Activated T-helper 17 cell treated with anti-CD3 and anti-CD28 coated beads, Interleukin-2, amount 50 U/mL, for 72 hours (primary cell): ENCODE data around the gene DENND5B. TPM values are rescaled to one million over a fixed set of nuclear protein-coding genes. Genes with fewer than 3 reads are reported as not detected.
A peak's percentile ranks its signal among the peaks of the same experiment; 100 is the strongest.

ENCODE experiments used
- ATAC-seq: fragments of 150-1000 bp; cut with Tn5 transposase; replicated peaks from 2 replicates; pipeline ENCODE4 v1.10.0; 2021; ENCODE audit warnings: mild to moderate bottlenecking, moderate library complexity
- H3K27ac Mint-ChIP-seq: one replicate; pipeline ENCODE4 v1.8.0; 2022; ENCODE audit warnings: mixed read lengths
- H3K27me3 Mint-ChIP-seq: one replicate; pipeline ENCODE4 v1.8.0; 2022; ENCODE audit warnings: mixed read lengths
- H3K36me3 Mint-ChIP-seq: one replicate; pipeline ENCODE4 v1.8.0; 2022; ENCODE audit warnings: low read depth, mild to moderate bottlenecking, mixed read lengths
- H3K4me1 Mint-ChIP-seq: one replicate; pipeline ENCODE4 v1.8.0; 2022; ENCODE audit warnings: mixed read lengths
- H3K4me3 Mint-ChIP-seq: one replicate; pipeline ENCODE4 v1.8.0; 2022; ENCODE audit warnings: mild to moderate bottlenecking, mixed read lengths
- H3K9me3 Mint-ChIP-seq: one replicate; pipeline ENCODE4 v1.8.0; 2022; ENCODE audit warnings: mixed read lengths
- total RNA-seq, 2 donors: library from RNA; stranded (reverse); gene quantifications; one replicate each; pipeline ENCODE4 v1.2.3, GENCODE V29; 2022

The DENND5B gene
- total RNA-seq, 2 donors from 2014 or later = 0.58 TPM; not detected in 1

- Mint-ChIP-seq H3K36me3 (no peaks in the 10 kb centered on the region), H3K4me3 (no peak overlapping the region), H3K27ac (no peak overlapping the region), H3K27me3 (peaks cover 9% of the 10 kb centered on the region), H3K4me1 (peaks cover 12% of the 10 kb centered on the region), H3K9me3 (no peaks in the 10 kb centered on the region)
- ATAC-seq = no peak
These were observed 224.8 kb downstream of the DENND5B start for GRCh38 chr12:31366104-31366621.

GRCh38 chr12:31363831-31364230 is 227.1 kb downstream of the DENND5B start:
- Mint-ChIP-seq H3K27ac (no peak overlapping the region), H3K36me3 (no peaks in the 10 kb centered on the region), H3K4me1 (peaks cover 12% of the 10 kb centered on the region), H3K4me3 (no peak overlapping the region), H3K9me3 (no peaks in the 10 kb centered on the region), H3K27me3 (peaks cover 6% of the 10 kb centered on the region)
- ATAC-seq = no peak

GRCh38 chr12:31363416-31363809 is 227.5 kb downstream of the DENND5B start:
- Mint-ChIP-seq H3K4me1 (peaks cover 12% of the 10 kb centered on the region), H3K9me3 (no peaks in the 10 kb centered on the region), H3K27me3 (peaks cover 3% of the 10 kb centered on the region), H3K4me3 (peak overlapping the region; percentile 64), H3K36me3 (no peaks in the 10 kb centered on the region), H3K27ac (peak overlapping the region; percentile 70)
- no peak for ATAC-seq

- peak; percentile 83 for ATAC-seq
- H3K36me3 Mint-ChIP-seq = no peaks in the 10 kb centered on the region
- H3K4me3 Mint-ChIP-seq = peak overlapping the region; percentile 64
- peak overlapping the region; percentile 70 for H3K27ac Mint-ChIP-seq
- H3K4me1 Mint-ChIP-seq = peaks cover 12% of the 10 kb centered on the region
- peaks cover 3% of the 10 kb centered on the region for H3K27me3 Mint-ChIP-seq
- H3K9me3 Mint-ChIP-seq = no peaks in the 10 kb centered on the region
These were observed 228.0 kb downstream of the DENND5B start for GRCh38 chr12:31362759-31363415.

GRCh38 chr12:31362115-31362758 is 228.7 kb downstream of the DENND5B start:
- Mint-ChIP-seq H3K9me3 (no peaks in the 10 kb centered on the region), H3K36me3 (no peaks in the 10 kb centered on the region), H3K27ac (peak overlapping the region; percentile 70), H3K4me3 (peak overlapping the region; percentile 64), H3K27me3 (peaks cover 3% of the 10 kb centered on the region), H3K4me1 (peaks cover 12% of the 10 kb centered on the region)
- peak; percentile 41 for ATAC-seq

GRCh38 chr12:31361730-31362114 is 229.2 kb downstream of the DENND5B start:
- H3K27ac Mint-ChIP-seq = no peak overlapping the region
- H3K9me3 Mint-ChIP-seq = no peaks in the 10 kb centered on the region
- H3K4me3 Mint-ChIP-seq = no peak overlapping the region
- H3K27me3 Mint-ChIP-seq = peaks cover 3% of the 10 kb centered on the region
- no peaks in the 10 kb centered on the region for H3K36me3 Mint-ChIP-seq
- H3K4me1 Mint-ChIP-seq = peaks cover 12% of the 10 kb centered on the region
- ATAC-seq = no peak

- Mint-ChIP-seq H3K27ac (no peak overlapping the region), H3K4me1 (no peaks in the 10 kb centered on the region), H3K9me3 (no peaks in the 10 kb centered on the region), H3K4me3 (no peak overlapping the region), H3K27me3 (peaks cover 6% of the 10 kb centered on the region), H3K36me3 (no peaks in the 10 kb centered on the region)
- no peak for ATAC-seq
These were observed 235.2 kb downstream of the DENND5B start for GRCh38 chr12:31355747-31356107.

- peaks cover 6% of the 10 kb centered on the region for H3K27me3 Mint-ChIP-seq
- H3K27ac Mint-ChIP-seq = no peak overlapping the region
- no peak overlapping the region for H3K4me3 Mint-ChIP-seq
- no peaks in the 10 kb centered on the region for H3K36me3 Mint-ChIP-seq
- no peak for ATAC-seq
- H3K9me3 Mint-ChIP-seq = no peaks in the 10 kb centered on the region
- H3K4me1 Mint-ChIP-seq = no peaks in the 10 kb centered on the region
These were observed 236.9 kb downstream of the DENND5B start for GRCh38 chr12:31353750-31354708.

GRCh38 chr12:31346267-31346666 is 244.7 kb downstream of the DENND5B start:
- H3K4me3 Mint-ChIP-seq = no peak overlapping the region
- H3K9me3 Mint-ChIP-seq = no peaks in the 10 kb centered on the region
- H3K27me3 Mint-ChIP-seq = no peaks in the 10 kb centered on the region
- no peak for ATAC-seq
- H3K36me3 Mint-ChIP-seq = no peaks in the 10 kb centered on the region
- peaks cover 4% of the 10 kb centered on the region for H3K4me1 Mint-ChIP-seq
- H3K27ac Mint-ChIP-seq = peak overlapping the region; percentile 7

- no peaks in the 10 kb centered on the region for H3K27me3 Mint-ChIP-seq
- no peaks in the 10 kb centered on the region for H3K9me3 Mint-ChIP-seq
- no peak for ATAC-seq
- H3K4me1 Mint-ChIP-seq = peaks cover 4% of the 10 kb centered on the region
- no peaks in the 10 kb centered on the region for H3K36me3 Mint-ChIP-seq
- no peak overlapping the region for H3K4me3 Mint-ChIP-seq
- H3K27ac Mint-ChIP-seq = no peak overlapping the region
These were observed 247.8 kb downstream of the DENND5B start for GRCh38 chr12:31343139-31343538.

GRCh38 chr12:31342286-31342685 is 248.7 kb downstream of the DENND5B start:
- H3K36me3 Mint-ChIP-seq = no peaks in the 10 kb centered on the region

GRCh38 chr12:31339831-31340622 is 250.9 kb downstream of the DENND5B start:
- no peak for ATAC-seq

More at GRCh38 chr12:31342286-31342685, 248.7 kb downstream of the DENND5B start:
- ATAC-seq = no peak
- peaks cover 4% of the 10 kb centered on the region for H3K4me1 Mint-ChIP-seq
- no peak overlapping the region for H3K4me3 Mint-ChIP-seq
- H3K27ac Mint-ChIP-seq = no peak overlapping the region
- H3K9me3 Mint-ChIP-seq = no peaks in the 10 kb centered on the region
- H3K27me3 Mint-ChIP-seq = no peaks in the 10 kb centered on the region

GRCh38 chr12:31337952-31338351 is 253.0 kb downstream of the DENND5B start:
- no peak for ATAC-seq
- H3K36me3 Mint-ChIP-seq = no peaks in the 10 kb centered on the region
- H3K4me3 Mint-ChIP-seq = no peak overlapping the region
- H3K4me1 Mint-ChIP-seq = no peaks in the 10 kb centered on the region
- no peaks in the 10 kb centered on the region for H3K27me3 Mint-ChIP-seq
- no peaks in the 10 kb centered on the region for H3K9me3 Mint-ChIP-seq
- no peak overlapping the region for H3K27ac Mint-ChIP-seq

More at GRCh38 chr12:31339831-31340622, 250.9 kb downstream of the DENND5B start:
- Mint-ChIP-seq H3K27me3 (no peaks in the 10 kb centered on the region), H3K36me3 (no peaks in the 10 kb centered on the region), H3K9me3 (no peaks in the 10 kb centered on the region), H3K4me3 (no peak overlapping the region), H3K27ac (no peak overlapping the region), H3K4me1 (no peaks in the 10 kb centered on the region)
